ENCODE measurements around the gene EPB41L1.

EPB41L1 gene

GRCh38 chr20:36203861-36204260 lies 49.3 kb downstream of the EPB41L1 start:
- no peak for DNase-seq (ENCODE audit: extremely low read depth, insufficient read length)
- TF ChIP-seq, protein P1, sequence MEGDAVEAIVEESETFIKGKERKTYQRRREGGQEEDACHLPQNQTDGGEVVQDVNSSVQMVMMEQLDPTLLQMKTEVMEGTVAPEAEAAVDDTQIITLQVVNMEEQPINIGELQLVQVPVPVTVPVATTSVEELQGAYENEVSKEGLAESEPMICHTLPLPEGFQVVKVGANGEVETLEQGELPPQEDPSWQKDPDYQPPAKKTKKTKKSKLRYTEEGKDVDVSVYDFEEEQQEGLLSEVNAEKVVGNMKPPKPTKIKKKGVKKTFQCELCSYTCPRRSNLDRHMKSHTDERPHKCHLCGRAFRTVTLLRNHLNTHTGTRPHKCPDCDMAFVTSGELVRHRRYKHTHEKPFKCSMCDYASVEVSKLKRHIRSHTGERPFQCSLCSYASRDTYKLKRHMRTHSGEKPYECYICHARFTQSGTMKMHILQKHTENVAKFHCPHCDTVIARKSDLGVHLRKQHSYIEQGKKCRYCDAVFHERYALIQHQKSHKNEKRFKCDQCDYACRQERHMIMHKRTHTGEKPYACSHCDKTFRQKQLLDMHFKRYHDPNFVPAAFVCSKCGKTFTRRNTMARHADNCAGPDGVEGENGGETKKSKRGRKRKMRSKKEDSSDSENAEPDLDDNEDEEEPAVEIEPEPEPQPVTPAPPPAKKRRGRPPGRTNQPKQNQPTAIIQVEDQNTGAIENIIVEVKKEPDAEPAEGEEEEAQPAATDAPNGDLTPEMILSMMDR (IDR thresholded peaks at IDR 0.05; ENCODE audit: insufficient read depth, low read length, poor library complexity, severe bottlenecking) = no peak
- Histone ChIP-seq H3K36me3 (ENCODE audit: control insufficient read depth, insufficient read depth, low read length) (no peaks in the 10 kb centered on the region), H3K4me3 (replicated peaks; ENCODE audit: low read depth, low read length) (no peak overlapping the region), H3K27me3 (replicated peaks; ENCODE audit: control insufficient read depth, insufficient read depth, low read length) (peaks cover 6% of the 10 kb centered on the region; the same call in 1 of the 2 replicates)

DNA sequence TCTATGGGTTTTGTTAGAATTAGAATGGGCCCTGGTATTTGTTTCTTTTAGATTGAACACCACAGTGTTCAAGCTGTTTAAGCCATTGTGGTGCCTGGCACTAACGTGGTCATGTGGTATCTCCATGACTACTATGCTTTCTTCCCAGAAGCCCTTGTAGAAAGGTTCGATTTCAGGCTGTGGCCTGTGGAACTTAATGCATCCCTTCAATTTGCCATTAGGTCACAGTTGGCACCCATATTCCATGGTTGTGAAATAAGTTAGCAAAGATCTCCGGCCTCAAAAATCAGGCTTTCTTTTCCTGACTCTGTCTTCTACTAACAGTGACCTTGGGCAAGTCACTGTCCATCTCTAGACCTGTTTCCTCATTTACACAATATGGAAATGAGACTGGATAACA lies 50.5 kb downstream of the EPB41L1 start:
- no peaks in the 10 kb centered on the region for H3K36me3 ChIP-seq (ENCODE audit: control insufficient read depth, insufficient read depth, low read length)
- TF ChIP-seq, protein P1 (IDR thresholded peaks at IDR 0.05; ENCODE audit: insufficient read depth, low read length, poor library complexity, severe bottlenecking) = no peak
- peaks cover 5% of the 10 kb centered on the region; the same call in 1 of the 2 replicates for H3K27me3 ChIP-seq (replicated peaks; ENCODE audit: control insufficient read depth, insufficient read depth, low read length)
- H3K4me3 ChIP-seq (replicated peaks; ENCODE audit: low read depth, low read length) = no peak overlapping the region
- no peak for DNase-seq (ENCODE audit: extremely low read depth, insufficient read length)

GRCh38 chr20:36206068-36206467 lies 51.5 kb downstream of the EPB41L1 start:
- no peak overlapping the region for H3K4me3 ChIP-seq (replicated peaks; ENCODE audit: low read depth, low read length)
- no peaks in the 10 kb centered on the region for H3K36me3 ChIP-seq (ENCODE audit: control insufficient read depth, insufficient read depth, low read length)
- DNase-seq (ENCODE audit: extremely low read depth, insufficient read length) = no peak
- peaks cover 5% of the 10 kb centered on the region; the same call in 1 of the 2 replicates for H3K27me3 ChIP-seq (replicated peaks; ENCODE audit: control insufficient read depth, insufficient read depth, low read length)
- TF ChIP-seq, protein P1 (IDR thresholded peaks at IDR 0.05; ENCODE audit: insufficient read depth, low read length, poor library complexity, severe bottlenecking) = no peak

DNA sequence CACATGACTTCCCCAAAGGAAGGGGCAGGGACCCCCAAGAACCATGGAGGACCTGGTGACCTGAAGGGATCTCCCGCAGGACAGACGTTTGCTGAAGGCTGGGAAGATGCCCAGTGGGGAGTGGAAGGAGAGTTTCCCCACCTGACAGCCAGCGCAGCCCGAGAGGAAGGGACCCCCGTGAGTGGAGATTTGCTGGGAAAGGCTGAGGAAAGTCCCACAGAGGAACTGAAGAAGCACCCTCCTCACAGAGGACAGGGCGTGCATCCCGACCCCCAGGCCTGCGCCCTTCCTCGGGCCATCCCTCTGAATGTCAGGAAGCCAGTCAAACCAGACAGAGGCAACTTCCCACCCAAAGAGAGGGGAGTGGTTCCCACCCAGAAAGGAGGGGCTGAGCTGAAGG lies 52.1 kb downstream of the EPB41L1 start:
- TF ChIP-seq, protein P1 (IDR thresholded peaks at IDR 0.05; ENCODE audit: insufficient read depth, low read length, poor library complexity, severe bottlenecking) = no peak
- no peaks in the 10 kb centered on the region for H3K36me3 ChIP-seq (ENCODE audit: control insufficient read depth, insufficient read depth, low read length)
- H3K4me3 ChIP-seq (replicated peaks; ENCODE audit: low read depth, low read length) = no peak overlapping the region

GRCh38 chr20:36207602-36208001 lies 53.1 kb downstream of the EPB41L1 start:
- DNase-seq (ENCODE audit: extremely low read depth, insufficient read length) = no peak
- peaks cover 5% of the 10 kb centered on the region; the same call in 1 of the 2 replicates for H3K27me3 ChIP-seq (replicated peaks; ENCODE audit: control insufficient read depth, insufficient read depth, low read length)
- no peak overlapping the region for H3K4me3 ChIP-seq (replicated peaks; ENCODE audit: low read depth, low read length)
- TF ChIP-seq, protein P1 (IDR thresholded peaks at IDR 0.05; ENCODE audit: insufficient read depth, low read length, poor library complexity, severe bottlenecking) = no peak
- no peaks in the 10 kb centered on the region for H3K36me3 ChIP-seq (ENCODE audit: control insufficient read depth, insufficient read depth, low read length)

More for the DNA sequence above, 52.1 kb downstream of the EPB41L1 start:
- no peak for DNase-seq (ENCODE audit: extremely low read depth, insufficient read length)
- H3K27me3 ChIP-seq (replicated peaks; ENCODE audit: control insufficient read depth, insufficient read depth, low read length) = peaks cover 5% of the 10 kb centered on the region; the same call in 1 of the 2 replicates

DNA sequence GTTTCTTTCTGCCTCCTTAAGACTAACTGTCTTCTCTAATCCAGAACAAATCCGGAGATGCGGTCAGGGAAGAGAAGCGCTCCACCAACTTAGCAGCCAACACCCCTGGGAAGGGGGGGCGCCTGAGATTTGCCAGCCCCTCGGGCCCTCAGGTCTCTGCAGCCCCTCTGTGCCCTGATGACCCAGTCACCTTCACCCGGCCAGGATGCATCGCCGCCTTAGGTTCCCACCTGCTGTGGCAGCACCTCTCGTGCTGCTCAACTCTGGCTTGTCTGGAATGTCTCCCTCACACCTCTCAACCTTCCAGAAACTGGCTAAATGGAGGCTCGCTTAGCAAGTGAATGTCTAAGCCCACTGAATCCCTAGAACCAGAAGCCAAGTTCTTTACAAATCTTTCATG lies 53.7 kb downstream of the EPB41L1 start:
- H3K36me3 ChIP-seq (ENCODE audit: control insufficient read depth, insufficient read depth, low read length) = no peaks in the 10 kb centered on the region
- DNase-seq (ENCODE audit: extremely low read depth, insufficient read length) = no peak
- no peak overlapping the region for H3K4me3 ChIP-seq (replicated peaks; ENCODE audit: low read depth, low read length)
- peaks cover 5% of the 10 kb centered on the region; the same call in 1 of the 2 replicates for H3K27me3 ChIP-seq (replicated peaks; ENCODE audit: control insufficient read depth, insufficient read depth, low read length)
- TF ChIP-seq, protein P1 (IDR thresholded peaks at IDR 0.05; ENCODE audit: insufficient read depth, low read length, poor library complexity, severe bottlenecking) = no peak

Measured in GM06990 (cell line).